Measurements from ENCODE around the gene PKP1. TPM values are rescaled to one million over a fixed set of nuclear protein-coding genes. Genes with fewer than 3 reads are reported as not detected.

The PKP1 gene
- polyA plus RNA-seq, 3 donors: not detected

- TF ChIP-seq, protein P1, sequence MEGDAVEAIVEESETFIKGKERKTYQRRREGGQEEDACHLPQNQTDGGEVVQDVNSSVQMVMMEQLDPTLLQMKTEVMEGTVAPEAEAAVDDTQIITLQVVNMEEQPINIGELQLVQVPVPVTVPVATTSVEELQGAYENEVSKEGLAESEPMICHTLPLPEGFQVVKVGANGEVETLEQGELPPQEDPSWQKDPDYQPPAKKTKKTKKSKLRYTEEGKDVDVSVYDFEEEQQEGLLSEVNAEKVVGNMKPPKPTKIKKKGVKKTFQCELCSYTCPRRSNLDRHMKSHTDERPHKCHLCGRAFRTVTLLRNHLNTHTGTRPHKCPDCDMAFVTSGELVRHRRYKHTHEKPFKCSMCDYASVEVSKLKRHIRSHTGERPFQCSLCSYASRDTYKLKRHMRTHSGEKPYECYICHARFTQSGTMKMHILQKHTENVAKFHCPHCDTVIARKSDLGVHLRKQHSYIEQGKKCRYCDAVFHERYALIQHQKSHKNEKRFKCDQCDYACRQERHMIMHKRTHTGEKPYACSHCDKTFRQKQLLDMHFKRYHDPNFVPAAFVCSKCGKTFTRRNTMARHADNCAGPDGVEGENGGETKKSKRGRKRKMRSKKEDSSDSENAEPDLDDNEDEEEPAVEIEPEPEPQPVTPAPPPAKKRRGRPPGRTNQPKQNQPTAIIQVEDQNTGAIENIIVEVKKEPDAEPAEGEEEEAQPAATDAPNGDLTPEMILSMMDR (IDR thresholded peaks at IDR 0.05): no peak
- no peak overlapping the region for H2AFZ ChIP-seq (ENCODE audit: insufficient read depth, low read depth, low read length, poor library complexity, severe bottlenecking)
- H3K79me2 ChIP-seq (ENCODE audit: insufficient read depth, low read length): no peaks in the 10 kb centered on the region
- H3K27ac ChIP-seq (ENCODE audit: low read depth in 1 of 2, low read length in 2 of 2): no peak overlapping the region
- Mint-ChIP-seq H3K27ac (no peak overlapping the region), H3K9me3 (no peaks in the 10 kb centered on the region), H3K4me3 (no peak overlapping the region), H3K27me3 (ENCODE audit: low read depth in 3 of 3) (peaks cover 13 to 14% (median 13%) of the 10 kb centered on the region in 3 donors), H3K4me1 (no peaks in the 10 kb centered on the region), H3K36me3 (no peaks in the 10 kb centered on the region)
- H3K36me3 ChIP-seq (replicated peaks in 1 of 2; ENCODE audit: control insufficient read depth in 1 of 2, insufficient read depth in 2 of 2, low read length in 2 of 2): no peaks in the 10 kb centered on the region
- 89% methylated on average over 10 of the region's 20 CpGs for WGBS (ENCODE audit: insufficient coverage)
- H3K4me1 ChIP-seq (ENCODE audit: control insufficient read depth in 1 of 2, insufficient read depth in 2 of 2, low read length in 2 of 2): no peaks in the 10 kb centered on the region
- no peaks in the 10 kb centered on the region for H4K20me1 ChIP-seq (ENCODE audit: insufficient read depth, low read length)
- DNase-seq: no peak
- no peak overlapping the region for H3K4me2 ChIP-seq (replicated peaks; ENCODE audit: extremely low read depth, low read length, poor library complexity, severe bottlenecking)
- H3K9me3 ChIP-seq (replicated peaks in 1 of 2; ENCODE audit: control insufficient read depth in 1 of 2, insufficient read depth in 1 of 2, low read length in 2 of 2): no peaks in the 10 kb centered on the region
- intact Hi-C loops (cut with micrococcal nuclease): no loop called here
- no peak overlapping the region for H3K9ac ChIP-seq (ENCODE audit: insufficient read depth, low read length, poor library complexity, severe bottlenecking)
- H3K4me3 ChIP-seq (replicated peaks in 1 of 3; ENCODE audit: low read depth in 2 of 3, low read length in 3 of 3): no peak overlapping the region
- H3K27me3 ChIP-seq (ENCODE audit: control insufficient read depth in 2 of 2, insufficient read depth in 2 of 2, low read length in 2 of 2): no peaks in the 10 kb centered on the region
These were observed 19.2 kb downstream of the PKP1 start for GRCh38 chr1:201302163-201303152.

- Histone ChIP-seq H3K4me1 (ENCODE audit: control insufficient read depth in 1 of 2, insufficient read depth in 2 of 2, low read length in 2 of 2) (no peaks in the 10 kb centered on the region), H3K9ac (ENCODE audit: insufficient read depth, low read length, poor library complexity, severe bottlenecking) (no peak overlapping the region), H3K27ac (ENCODE audit: low read depth in 1 of 2, low read length in 2 of 2) (no peak overlapping the region), H3K79me2 (ENCODE audit: insufficient read depth, low read length) (no peaks in the 10 kb centered on the region), H4K20me1 (ENCODE audit: insufficient read depth, low read length) (no peaks in the 10 kb centered on the region), H3K36me3 (replicated peaks in 1 of 2; ENCODE audit: control insufficient read depth in 1 of 2, insufficient read depth in 2 of 2, low read length in 2 of 2) (no peaks in the 10 kb centered on the region), H3K4me2 (replicated peaks; ENCODE audit: extremely low read depth, low read length, poor library complexity, severe bottlenecking) (no peak overlapping the region), H3K27me3 (ENCODE audit: control insufficient read depth in 2 of 2, insufficient read depth in 2 of 2, low read length in 2 of 2) (peaks cover 0 to under 1% of the 10 kb centered on the region in 2 donors), H3K4me3 (replicated peaks in 1 of 3; ENCODE audit: low read depth in 2 of 3, low read length in 3 of 3) (no peak overlapping the region), H3K9me3 (replicated peaks in 1 of 2; ENCODE audit: control insufficient read depth in 1 of 2, insufficient read depth in 1 of 2, low read length in 2 of 2) (no peaks in the 10 kb centered on the region), H2AFZ (ENCODE audit: insufficient read depth, low read depth, low read length, poor library complexity, severe bottlenecking) (no peak overlapping the region)
- TF ChIP-seq, protein P1 (IDR thresholded peaks at IDR 0.05): no peak
- WGBS (ENCODE audit: insufficient coverage): 93% methylated on average over 3 of the region's 3 CpGs
- intact Hi-C loops (cut with micrococcal nuclease): no loop called here
- Mint-ChIP-seq H3K27me3 (ENCODE audit: low read depth in 3 of 3) (peaks cover 15 to 20% (median 16%) of the 10 kb centered on the region in 3 donors), H3K4me3 (no peak overlapping the region), H3K36me3 (no peaks in the 10 kb centered on the region), H3K4me1 (no peaks in the 10 kb centered on the region), H3K9me3 (no peaks in the 10 kb centered on the region), H3K27ac (no peak overlapping the region)
- DNase-seq: no peak
These were observed 20.8 kb downstream of the PKP1 start for GRCh38 chr1:201304126-201304525.

All from CD14-positive monocyte (primary cell).